ENCODE results near the gene COQ10A. TPM values are rescaled to one million over a fixed set of nuclear protein-coding genes. Genes with fewer than 3 reads are reported as not detected.
"Not testable (repeated sequence)": the region's sequence is repeated elsewhere in the genome, so short reads cannot be mapped to it uniquely, and the experiment has no call there.

Gene COQ10A
- total RNA-seq, 1 donor from 2014 or later: 4.6 TPM

DNA sequence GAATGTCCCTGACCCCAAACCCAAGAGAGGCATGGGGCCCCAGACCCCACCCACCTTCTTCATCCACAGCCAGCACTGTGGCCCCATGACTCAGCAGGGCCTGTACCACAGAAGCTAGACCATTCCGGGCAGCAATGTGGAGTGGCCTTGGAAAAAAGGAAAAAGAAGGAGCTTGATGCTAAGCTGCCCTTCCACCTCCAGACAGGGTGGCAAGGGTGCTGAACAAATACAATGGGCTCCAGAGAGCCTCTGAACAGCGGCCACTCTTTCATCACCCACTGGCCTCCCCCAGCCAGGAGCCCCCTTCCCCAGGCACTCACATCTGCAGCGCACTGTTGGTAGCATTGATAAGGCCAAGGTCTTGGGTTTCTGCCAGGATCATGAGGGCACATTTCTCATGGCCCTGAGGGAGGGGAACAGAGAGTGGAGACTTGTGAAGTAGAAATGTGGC lies 23.0 kb upstream of the COQ10A start:
- DNase-seq (ENCODE audit: low spot score): no peak

DNA sequence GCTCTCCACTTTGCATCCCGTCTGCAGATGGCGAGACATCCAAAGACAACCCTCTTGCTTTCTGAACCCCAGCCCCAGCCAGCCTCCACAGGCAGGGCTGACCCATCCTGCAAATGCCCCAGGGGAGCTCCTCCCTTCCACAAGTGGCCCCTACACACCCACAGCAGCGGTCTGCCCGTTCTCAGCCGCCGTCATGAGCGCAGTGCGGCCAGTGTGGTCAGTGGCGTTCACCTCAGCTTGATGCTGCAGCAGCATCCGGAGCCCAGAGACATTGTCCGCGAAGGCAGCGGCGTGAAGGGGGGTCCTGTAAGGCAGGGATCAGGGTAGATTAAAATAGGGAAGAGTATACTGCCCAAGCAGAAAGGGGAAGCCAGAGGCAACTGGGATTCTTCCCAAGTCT lies 22.2 kb upstream of the COQ10A start:
- no peak for DNase-seq (ENCODE audit: low spot score)

DNA sequence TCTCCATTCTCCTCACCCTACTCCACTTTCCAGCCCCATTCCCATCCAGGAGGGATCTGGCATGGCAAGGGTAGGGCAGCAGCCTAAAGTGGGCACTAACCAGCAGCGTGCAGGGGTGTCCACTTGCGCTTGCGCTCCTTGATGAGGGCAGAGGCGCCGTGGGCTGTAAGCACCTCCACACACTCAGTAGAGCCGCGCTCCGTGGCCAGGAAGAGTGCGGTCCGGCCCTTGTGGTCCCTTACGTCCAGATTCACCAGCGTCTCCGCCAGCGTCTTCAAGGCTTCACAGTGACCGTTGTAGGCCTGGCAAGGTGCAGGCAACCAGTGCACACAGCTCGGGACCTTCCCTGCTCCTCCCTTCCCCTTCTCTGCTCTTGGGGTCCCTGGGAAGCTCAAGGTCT lies 18.8 kb upstream of the COQ10A start:
- DNase-seq (ENCODE audit: low spot score): no peak

DNA sequence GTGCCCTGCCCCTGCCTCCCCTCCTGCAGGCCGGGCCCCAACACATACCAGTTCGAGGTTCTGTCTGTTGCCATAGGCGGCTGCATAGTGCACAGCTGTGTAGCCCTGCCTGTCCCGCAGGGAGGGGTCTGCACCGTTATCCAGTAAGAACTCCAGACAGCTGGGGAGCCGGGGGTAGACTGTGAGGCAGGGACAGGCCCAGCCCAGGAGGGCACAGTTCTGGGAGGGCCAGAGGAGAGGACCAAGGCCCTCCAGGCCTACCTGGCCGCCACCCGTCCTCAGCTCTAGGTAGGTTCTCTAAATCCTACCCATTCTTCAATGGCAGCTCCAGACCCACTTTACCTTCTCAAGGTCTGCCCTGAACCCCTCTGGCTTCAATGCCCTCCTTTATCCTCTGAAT lies 18.0 kb upstream of the COQ10A start:
- no peak for DNase-seq (ENCODE audit: low spot score)

DNA sequence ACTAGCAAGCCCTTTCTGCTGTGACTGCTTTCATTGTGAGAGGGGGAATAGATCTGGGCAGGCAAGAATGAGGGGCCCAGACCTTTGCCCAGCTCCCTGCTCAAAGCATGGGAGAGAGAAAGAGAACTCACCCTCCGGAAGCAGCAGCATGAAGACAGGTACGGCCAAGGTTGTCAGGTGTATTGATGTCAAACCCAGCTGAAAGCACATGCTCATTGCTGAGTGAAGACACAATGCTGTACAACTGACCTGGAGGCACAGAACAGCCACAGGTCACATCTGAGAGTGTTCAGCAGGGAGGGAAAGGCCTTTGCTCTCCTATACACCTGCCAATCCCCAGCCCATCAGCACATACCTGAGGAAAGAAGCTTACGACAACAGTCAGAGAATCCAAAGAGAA lies 14.1 kb upstream of the COQ10A start:
- DNase-seq (ENCODE audit: low spot score): no peak

DNA sequence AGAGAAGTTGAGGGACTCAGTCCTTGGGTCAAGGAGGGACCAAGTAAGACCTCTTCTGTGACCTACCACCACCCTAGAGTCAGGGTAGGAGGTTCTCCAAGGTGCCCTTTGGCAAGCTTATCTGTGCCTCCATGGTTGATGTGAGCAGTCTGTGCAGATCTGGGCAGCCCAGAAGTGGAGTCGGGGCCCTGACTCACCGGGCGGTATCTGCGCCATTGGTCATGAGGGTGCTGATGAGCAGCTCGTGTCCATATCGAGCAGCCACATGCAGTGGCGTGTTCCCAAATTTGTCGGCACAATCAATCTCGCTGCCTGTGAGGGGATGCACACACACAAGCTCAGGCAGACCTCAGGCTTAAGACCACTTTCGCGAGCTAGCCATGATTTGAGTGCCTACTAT lies 13.7 kb upstream of the COQ10A start:
- no peak for DNase-seq (ENCODE audit: low spot score)

DNA sequence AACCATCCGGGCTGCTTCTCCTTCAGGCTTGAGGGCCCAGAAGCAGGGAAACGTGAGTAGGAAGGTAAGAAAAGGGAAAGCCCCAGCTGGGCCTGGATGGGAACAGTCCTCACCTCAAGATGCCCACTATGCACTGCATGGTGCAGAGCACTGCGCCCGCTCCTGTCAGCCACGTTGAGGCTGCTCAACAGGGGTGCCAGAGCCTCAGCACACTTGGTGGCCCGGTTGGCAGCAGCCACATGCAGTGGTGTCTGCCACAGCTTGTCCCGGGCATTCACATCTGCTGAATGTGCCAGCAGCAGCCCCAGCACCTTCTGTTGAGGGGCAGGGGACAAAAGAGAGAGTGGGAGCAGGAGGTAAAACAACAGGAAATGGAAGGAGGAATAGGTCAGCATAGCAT lies 11.1 kb upstream of the COQ10A start:
- no peak for DNase-seq (ENCODE audit: low spot score)

DNA sequence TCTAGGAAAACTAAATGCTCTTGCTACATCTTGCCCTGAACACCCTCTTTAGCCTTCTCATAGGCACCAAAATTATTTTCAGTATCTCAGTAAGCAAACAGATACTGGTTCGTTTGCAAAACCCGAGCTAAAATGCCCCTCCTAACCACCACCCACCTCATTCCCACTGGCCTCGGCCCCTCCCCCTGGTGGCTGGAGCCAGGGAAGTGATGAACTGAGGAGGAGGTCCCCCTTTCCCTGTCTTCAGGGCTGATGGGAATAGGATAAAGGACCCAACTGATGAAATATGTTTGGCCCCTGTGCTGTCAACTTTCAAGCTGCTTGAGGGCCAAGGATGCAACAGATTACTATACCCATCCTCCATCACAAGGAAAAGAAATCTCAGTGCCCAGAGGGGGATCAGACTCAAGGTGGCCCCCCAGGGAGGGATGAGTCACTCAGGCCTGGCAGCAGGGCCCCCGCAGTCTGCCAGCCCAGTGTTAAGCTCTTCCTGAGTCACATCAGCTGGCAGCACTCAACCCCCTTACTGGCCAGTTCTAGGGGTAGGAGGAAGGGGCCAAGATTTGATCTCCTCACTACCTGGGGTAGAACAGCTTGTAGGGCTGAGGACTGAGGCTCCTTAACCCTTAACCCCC lies 10.3 kb upstream of the COQ10A start:
- DNase-seq (ENCODE audit: low spot score): no peak

DNA sequence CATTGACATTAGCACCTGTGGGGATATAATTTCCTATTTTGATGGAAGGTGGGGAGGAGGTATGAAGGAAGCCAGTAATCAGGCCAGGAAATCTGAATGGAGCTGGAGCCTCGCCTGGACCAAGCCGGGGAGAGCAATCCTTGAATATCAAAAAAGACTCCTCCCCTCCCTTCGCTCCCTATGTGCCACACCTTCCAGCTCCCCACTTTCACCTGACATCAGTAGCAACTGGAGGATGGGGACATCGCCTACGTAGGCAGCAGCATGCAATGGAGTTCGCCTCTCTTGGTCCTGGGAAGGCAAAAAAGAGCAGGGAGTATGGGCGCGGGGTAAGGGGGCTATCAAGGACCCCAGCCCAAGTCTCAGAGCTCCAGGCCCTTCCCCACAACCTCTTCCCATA lies 9.7 kb upstream of the COQ10A start:
- DNase-seq (ENCODE audit: low spot score): no peak

DNA sequence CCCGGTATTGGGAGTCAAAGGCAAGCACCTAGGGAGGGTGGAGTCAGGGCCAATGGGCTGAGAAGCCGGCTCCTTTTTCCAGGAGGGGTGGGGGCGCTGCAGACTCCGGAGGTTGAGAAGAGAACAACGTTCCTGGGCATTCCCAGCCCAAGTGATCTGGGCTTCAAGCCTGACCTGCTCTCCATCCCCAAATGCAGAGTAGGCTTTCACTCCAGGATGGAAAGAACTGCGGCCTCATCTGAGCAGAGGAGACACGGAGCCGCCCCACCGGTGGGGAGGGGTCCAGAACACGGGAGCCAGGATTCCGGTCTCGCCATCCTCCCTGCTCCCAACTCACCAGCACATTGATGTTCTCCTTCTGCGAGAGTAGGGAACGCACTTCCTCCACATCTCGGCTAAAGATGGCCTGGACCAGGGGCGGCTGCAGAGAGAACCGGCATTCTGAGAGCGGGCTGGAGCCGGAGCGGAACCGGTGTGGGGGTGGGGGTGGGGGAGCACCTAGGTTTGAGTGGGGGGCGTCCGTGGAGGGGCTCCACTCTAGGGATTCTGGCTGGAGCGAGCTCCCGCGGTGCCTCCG lies 9.2 kb upstream of the COQ10A start:
- peak; percentile 22 for DNase-seq (ENCODE audit: low spot score)

DNA sequence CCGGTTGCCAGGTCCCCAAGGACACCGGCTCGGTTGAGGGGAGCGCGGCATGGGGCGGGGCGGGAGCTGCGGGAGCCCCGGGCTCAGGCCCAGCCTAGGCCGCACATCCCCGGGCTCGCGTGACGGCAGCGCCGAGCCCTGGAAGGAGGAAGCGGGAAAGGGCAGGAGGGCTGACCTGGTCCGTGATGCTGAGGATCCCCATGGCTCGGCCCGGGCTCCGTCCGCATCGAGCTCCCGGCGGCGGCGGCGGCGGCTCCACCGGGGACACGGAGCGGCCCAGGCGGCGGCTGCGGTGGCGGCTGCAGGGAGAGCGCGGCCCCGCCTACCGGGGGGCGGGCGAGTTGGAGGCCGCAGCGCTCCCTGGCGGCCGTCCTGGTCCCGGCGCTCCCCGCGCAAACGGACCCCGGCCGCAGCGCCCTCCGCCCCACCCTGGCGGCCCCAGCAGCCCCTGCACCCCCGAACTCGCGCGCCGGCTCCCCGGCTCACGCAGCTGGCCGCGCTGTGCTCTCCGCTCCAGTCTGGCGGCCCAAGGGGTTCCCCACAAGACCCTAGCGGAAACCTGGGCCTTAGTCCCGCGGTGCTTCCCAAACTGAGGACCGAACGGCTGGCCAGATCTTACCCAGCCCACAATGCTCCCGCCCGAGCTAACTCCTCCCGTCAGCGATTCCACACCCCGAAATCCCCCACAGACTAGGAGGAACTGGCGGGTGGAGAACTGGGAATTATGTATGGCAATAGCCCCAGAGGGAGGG lies 8.5 kb upstream of the COQ10A start, which contains the start of gene ANKRD52:
Gene ANKRD52 (minus strand): TSS at position 317 of the 752 bp plus-strand sequence. CDS start 115 bp downstream, at position 202.
- DNase-seq (ENCODE audit: low spot score): peak; percentile 96

DNA sequence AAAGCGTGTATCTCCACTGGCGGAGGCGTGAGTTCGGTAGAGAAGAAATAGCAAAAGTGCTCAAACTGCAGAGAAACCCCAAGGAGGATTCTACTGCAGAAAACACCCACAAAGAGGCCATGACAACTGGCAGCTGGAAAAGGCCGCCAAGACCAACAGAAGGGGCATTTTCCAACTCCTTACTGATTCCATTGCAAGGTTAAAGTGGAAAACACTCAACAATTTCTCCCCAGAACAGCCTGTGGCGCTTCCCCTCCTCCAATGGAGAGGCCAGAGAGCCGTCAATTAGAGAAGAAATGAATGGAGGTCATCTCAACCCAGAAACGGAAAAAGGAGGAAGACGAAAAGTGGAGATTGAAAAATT lies 7.9 kb upstream of the COQ10A start:
- no peak for DNase-seq (ENCODE audit: low spot score)

DNA sequence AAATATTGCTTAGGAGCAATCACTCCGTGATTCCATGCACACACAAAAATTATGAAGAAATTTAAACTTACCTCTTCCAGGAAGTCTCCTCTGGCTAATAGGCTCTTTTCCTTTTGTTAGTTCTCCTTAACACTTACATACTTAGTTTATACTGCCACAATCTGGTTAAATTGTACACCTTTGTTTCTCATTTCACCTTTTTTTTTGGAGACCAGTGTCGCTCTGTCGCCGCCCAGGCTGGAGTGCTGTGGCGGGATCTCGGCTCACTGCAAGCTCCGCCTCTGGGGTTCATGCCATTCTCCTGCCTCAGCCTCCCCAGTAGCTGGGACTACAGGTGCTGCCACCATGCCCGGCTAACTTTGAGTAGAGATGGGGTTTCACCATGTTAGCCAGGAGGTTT lies 6.4 kb upstream of the COQ10A start:
- no peak for DNase-seq (ENCODE audit: low spot score)

DNA sequence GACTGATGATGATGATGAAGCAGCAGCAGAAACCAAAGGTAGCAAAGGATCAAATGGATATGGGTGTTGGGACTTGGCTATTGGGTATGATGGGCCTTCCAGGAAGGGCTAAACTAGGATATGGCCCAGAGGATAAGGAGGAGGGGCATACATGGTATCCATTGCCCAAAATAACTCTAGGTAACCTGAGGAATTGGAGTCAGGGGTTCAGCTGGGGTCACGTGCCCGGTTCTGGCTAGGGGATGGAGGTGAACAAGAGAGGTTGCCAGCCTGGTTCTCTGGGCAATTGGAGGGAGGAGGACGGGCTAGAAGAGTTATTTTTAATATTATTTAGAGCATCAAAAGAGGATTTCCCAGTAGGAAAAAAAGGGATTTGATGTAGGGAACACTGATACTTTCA lies 5.8 kb upstream of the COQ10A start:
- DNase-seq (ENCODE audit: low spot score): no peak

DNA sequence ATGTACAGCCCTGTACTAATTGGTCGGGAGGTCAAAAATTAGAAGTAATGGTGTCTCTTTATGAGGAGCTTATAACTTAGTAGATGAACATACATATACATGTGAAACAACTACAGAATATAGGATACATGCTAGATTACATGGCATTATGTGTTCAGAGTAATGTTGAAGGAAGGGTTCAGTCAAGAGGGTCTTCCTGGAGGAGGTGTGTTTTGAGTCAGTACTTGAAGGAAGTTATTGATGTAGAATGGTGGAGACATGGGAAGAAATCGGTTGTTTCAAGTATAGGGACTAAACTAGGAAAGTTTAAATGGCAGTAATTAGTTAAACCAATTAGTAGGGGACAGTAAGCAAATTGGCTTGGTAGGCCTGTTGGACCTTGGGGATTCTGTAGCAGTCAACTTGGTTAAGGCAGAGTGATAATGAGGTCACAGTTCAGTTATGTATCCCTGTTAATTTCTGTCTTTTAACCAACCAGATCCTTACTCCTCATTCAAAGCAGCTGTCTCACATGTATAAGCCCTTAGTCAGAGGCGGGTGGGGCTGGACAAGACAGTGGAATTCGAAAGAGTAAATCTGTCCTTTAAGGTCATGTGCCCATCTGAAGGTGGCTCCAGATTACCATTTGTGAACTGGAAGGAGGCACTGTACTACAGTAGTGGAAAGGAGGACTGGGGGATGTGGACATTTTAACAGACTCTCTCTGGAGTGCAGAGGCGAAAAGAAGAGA lies 5.1 kb upstream of the COQ10A start:
- DNase-seq (ENCODE audit: low spot score): peak; percentile 47

DNA sequence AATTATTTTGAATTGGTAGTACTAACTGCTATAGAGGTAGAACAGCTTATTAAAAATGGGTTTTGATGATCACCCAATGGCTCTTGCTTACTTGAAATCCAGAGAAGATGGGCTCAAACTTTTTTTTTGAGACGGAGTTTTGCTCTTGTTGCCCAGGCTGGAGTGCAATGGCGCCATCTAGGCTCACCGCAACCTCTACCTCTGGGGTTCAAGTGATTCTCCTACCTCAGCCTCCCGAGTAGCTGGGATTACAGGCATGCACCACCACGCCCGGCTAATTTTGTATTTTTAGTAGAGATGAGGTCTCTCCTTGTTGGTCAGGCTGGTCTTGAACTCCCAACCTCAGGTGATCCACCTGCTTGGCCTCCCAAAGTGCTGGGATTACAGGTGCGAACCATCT lies 3.8 kb upstream of the COQ10A start:
- DNase-seq (ENCODE audit: low spot score): not testable (repeated sequence)

DNA sequence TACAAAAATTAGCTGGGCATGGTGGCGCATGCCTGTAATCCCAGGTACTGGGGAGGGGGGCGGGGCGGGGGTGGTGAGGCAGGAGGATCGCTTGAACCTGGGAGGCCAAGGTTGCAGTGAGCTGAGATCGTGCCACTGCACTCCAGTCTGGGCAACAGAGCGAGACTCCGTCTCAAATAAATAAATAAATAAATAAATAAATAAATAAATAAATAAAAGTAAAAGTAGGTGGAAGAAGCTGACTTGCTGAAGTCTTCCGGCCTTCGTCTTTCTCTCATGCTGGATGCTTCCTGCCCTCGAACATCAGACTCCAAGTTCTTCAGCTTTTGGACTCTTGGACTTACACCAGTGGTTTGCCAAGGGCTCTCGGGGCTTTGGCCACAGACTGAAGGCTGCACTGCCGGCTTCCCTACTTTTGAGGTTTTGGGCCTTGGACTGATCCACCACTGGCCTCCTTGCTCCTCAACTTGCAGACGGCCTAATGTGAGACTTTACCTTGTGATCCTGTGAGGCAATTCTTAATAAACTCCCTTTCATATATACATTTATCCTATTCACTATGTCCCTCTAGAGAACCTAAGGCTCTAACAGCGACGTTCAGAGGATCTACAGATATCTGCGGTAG lies 562 bp upstream of the COQ10A start:
- DNase-seq (ENCODE audit: low spot score): not testable (repeated sequence)

DNA sequence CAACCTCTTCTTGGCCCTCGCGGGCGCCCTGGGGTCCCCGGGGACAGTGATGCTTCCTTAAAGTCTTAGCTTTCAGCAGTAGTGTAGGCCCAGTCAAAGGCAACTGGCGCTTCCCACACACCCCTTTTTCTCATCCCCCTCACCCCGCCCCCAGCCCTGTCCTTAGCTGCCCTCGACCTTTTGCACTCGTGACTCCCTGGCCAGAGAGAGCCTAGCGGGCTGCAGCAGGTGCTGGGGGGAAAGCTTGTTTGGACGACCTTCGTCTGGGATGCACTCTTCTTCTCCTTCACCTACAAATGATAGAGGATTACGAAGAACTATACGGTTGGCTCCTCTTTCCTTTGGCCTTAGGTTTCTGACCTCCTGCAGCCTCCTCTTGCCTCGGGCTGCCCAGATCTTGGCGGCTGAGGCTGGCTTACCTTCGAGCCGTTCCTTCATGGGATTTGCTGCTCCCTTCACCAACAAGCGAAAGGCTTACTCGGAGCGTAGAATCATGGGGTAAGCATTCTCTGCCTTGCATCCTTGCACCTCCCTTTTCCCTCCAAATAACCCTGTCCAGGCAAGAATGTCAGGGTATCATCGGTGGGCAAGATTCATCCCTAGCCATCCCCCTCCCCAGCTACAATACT lies 815 bp downstream of the COQ10A start:
- DNase-seq (ENCODE audit: low spot score): no peak

DNA sequence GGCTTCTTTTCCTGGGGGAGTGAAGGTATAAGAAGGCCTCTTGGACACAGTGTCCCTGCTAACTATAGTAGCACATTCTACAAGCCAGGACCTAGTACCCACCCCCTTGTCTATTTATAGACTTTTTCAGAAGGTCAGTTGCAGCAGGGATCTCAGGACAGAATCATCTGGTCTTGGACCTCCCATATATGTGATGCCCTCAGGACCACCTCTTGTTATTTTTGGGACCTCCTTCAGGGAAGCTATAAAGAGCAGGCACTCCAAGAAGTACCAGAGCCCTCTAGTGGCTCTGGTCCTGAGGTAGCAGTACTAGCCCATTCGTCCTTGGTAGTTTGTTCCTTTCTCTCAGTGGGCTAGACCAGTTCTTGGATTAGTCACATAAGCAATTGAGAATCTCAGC lies 4.3 kb downstream of the COQ10A start:
- peak; percentile 20 for DNase-seq (ENCODE audit: low spot score)

DNA sequence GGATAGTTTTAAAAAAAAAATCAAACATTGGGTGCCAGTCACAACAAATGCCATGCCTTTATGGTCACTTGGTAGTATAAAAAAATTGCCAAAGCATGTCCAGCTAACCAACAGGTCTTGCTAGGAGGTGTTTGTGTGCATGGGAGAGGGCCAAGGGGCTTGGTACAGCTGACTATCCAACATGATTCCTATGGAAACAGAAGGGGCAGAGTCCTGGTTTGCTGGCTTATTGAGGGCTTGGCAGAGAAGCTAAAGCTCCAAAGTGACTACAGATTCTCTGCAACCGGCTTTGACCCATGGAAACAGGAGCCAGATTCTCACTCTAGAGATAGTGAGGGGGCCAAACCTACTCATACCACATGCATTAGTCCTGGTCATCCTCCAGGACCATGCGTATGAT lies 5.7 kb downstream of the COQ10A start:
- DNase-seq (ENCODE audit: low spot score): not testable (repeated sequence)

DNA sequence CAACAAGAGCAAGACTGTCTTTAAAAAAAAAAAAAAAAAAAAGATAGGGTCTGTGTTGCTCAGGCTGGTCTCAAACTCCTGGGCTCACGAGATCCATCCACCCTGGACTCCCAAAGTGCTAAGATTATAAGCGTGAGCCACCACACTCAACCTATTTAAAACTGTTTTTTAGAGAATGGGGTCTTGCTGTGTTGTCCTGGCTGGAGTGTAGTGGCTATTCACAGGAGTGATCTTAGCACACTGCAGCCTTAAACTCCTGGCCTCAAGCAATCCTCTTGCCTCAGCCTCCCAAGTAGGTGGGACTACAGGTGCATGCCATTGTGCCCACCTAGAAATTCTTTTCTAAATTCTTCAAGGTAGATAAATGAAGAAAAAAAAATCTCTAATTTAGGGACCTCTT lies 7.6 kb downstream of the COQ10A start:
- DNase-seq (ENCODE audit: low spot score): no peak

All from umbilical cord (tissue), 2 donors.